Esophagus (tissue), 2 donors: ENCODE data around the gene PPP1R15B. TPM values are rescaled to one million over a fixed set of nuclear protein-coding genes. Genes with fewer than 3 reads are reported as not detected.

ENCODE experiments used
- H3K27ac ChIP-seq, 2 donors: one replicate each; pipeline ENCODE4 v1.5.1; 2013; ENCODE audit warnings: low read depth in 2 of 2, mild to moderate bottlenecking in 2 of 2, inconsistent platforms in 1 of 2, low read length in 1 of 2, moderate library complexity in 1 of 2
- H3K27me3 ChIP-seq, 2 donors: one replicate each; pipeline ENCODE4 v1.6.1; 2013; ENCODE audit warnings: low read length in 2 of 2, control low read depth in 1 of 2, mild to moderate bottlenecking in 1 of 2; ENCODE audit not compliant: insufficient read depth in 2 of 2, control insufficient read depth in 1 of 2
- H3K36me3 ChIP-seq, 2 donors: one replicate each; pipeline ENCODE4 v1.6.1; 2013; ENCODE audit warnings: low read length in 1 of 2; ENCODE audit not compliant: control insufficient read depth in 2 of 2, insufficient read depth in 2 of 2
- H3K4me1 ChIP-seq, 2 donors: one replicate each; pipeline ENCODE4 v1.6.1; 2013; ENCODE audit warnings: low read length in 1 of 2; ENCODE audit not compliant: control insufficient read depth in 2 of 2, insufficient read depth in 2 of 2
- H3K4me3 ChIP-seq, 2 donors: one replicate each; pipeline ENCODE4 v1.5.1; 2013; ENCODE audit warnings: low read length in 2 of 2, mild to moderate bottlenecking in 2 of 2, low read depth in 1 of 2, moderate library complexity in 1 of 2
- H3K9me3 ChIP-seq, 2 donors: one replicate each; pipeline ENCODE4 v1.6.1; 2013; ENCODE audit warnings: mild to moderate bottlenecking in 2 of 2, low read depth in 1 of 2, low read length in 1 of 2, moderate library complexity in 1 of 2; ENCODE audit not compliant: control insufficient read depth in 2 of 2, insufficient read depth in 1 of 2
- WGBS, 2 donors: extraction: QIAGEN DNeasy Blood & Tissue Kit; methylation state at CpG; one replicate each; pipeline ENCODE4 v1.1.7; 2013; 5-methylcytosine and 5-hydroxymethylcytosine counted together
- polyA plus RNA-seq, 2 donors: library from polyadenylated mRNA; stranded (reverse); fragments of 200-250 nt; gene quantifications; one replicate each; pipeline ENCODE4 v1.2.3, GENCODE V29; 2013
- donor health status: healthy with polysubstance abuse.
- donor health status: Bipolar disorder and iron deficiency.

PPP1R15B gene
- polyA plus RNA-seq, 2 donors: 14.1 to 15.7 TPM

DNA sequence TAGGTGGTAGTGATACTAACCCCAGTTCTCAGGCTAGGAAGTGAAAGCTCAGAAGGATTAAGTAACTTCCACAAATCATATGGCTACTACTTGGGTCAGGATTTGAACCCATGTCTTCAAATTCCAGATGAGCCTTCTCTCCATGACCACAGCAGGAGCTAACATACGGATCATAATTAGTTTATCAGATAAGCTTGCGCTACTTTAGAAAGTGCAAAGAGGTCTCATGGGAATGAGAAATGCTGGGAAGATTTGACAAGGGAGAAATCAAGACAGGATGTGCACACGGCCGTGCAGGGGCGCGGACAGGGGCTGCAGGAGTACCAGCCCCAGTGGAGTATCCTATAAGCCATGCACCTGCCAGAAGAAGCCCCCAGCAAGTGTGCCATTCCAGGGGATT, 57.0 kb downstream of the PPP1R15B start:
- no peak overlapping the region for H3K4me3 ChIP-seq
- H3K4me1 ChIP-seq: peaks cover 1 to 3% of the 10 kb centered on the region in 2 donors
- no peak overlapping the region for H3K27ac ChIP-seq
- no peaks in the 10 kb centered on the region for H3K36me3 ChIP-seq
- H3K9me3 ChIP-seq: no peaks in the 10 kb centered on the region
- H3K27me3 ChIP-seq: no peaks in the 10 kb centered on the region
- 73 to 80% methylated on average over 6 of the region's 6 CpGs for WGBS, 2 donors

Other genes with a start within 250 kb of the PPP1R15B start
- under 1 TPM; 0.18 to 0.27 TPM for gene REN, start 245.5 kb downstream of the PPP1R15B start, polyA plus RNA-seq
- gene KISS1, start 215.3 kb downstream of the PPP1R15B start, polyA plus RNA-seq: not detected
- under 1 TPM; 0.42 to 0.81 TPM for gene GOLT1A, start 197.8 kb downstream of the PPP1R15B start, polyA plus RNA-seq
- gene PLEKHA6, start 51.9 kb downstream of the PPP1R15B start, polyA plus RNA-seq: 10 to 100 TPM; 11.0 to 36.3 TPM
- gene PIK3C2B, start 83.0 kb upstream of the PPP1R15B start, polyA plus RNA-seq: 10 to 100 TPM in 1 of 2 donors, 1 to 10 TPM in 1; 7.8 to 14.2 TPM
- 10 to 100 TPM in 1 of 2 donors, 1 to 10 TPM in 1; 4.0 to 14.0 TPM for gene MDM4, start 104.6 kb upstream of the PPP1R15B start, polyA plus RNA-seq